Endothelial cell (in vitro differentiated cells): ENCODE measurements around the gene GCNA. TPM values are rescaled to one million over a fixed set of nuclear protein-coding genes. Genes with fewer than 3 reads are reported as not detected.
"Not testable (repeated sequence)": the region's sequence is repeated elsewhere in the genome, so short reads cannot be mapped to it uniquely, and the experiment has no call there.

Experiments
- DNase-seq: peaks from one replicate; pipeline ENCODE4 v3.0.0; 2021; ENCODE audit warnings: low spot score
- H3K27ac Mint-ChIP-seq: one replicate; pipeline ENCODE4 v1.8.0; 2021; ENCODE audit warnings: mixed read lengths, inconsistent platforms; ENCODE audit not compliant: unreplicated experiment
- H3K27me3 Mint-ChIP-seq: one replicate; pipeline ENCODE4 v1.8.0; 2021; ENCODE audit warnings: mild to moderate bottlenecking, moderate library complexity, mixed read lengths, inconsistent platforms; ENCODE audit not compliant: unreplicated experiment
- H3K36me3 Mint-ChIP-seq: one replicate; pipeline ENCODE4 v1.8.0; 2021; ENCODE audit warnings: mild to moderate bottlenecking, low read depth, mixed read lengths, inconsistent platforms; ENCODE audit not compliant: unreplicated experiment
- H3K4me1 Mint-ChIP-seq: one replicate; pipeline ENCODE4 v1.8.0; 2021; ENCODE audit warnings: mild to moderate bottlenecking, mixed read lengths, inconsistent platforms; ENCODE audit not compliant: unreplicated experiment
- H3K4me3 Mint-ChIP-seq: one replicate; pipeline ENCODE4 v1.8.0; 2021; ENCODE audit warnings: mild to moderate bottlenecking, mixed read lengths, inconsistent platforms; ENCODE audit not compliant: unreplicated experiment
- H3K9me3 Mint-ChIP-seq: one replicate; pipeline ENCODE4 v1.8.0; 2021; ENCODE audit warnings: mixed read lengths, inconsistent platforms; ENCODE audit not compliant: unreplicated experiment
- CTCF ChIP-seq: fragments of 200-600 bp; sonication (generic); IDR thresholded peaks from one replicate; pipeline ENCODE4 v1.5.0; 2021; ENCODE audit warnings: antibody characterized with exemption; ENCODE audit not compliant: unreplicated experiment
- total RNA-seq: library from RNA; stranded (reverse); fragmentation: NEBNext Ultra II Directional; extraction: Animal tissue kit (Norgen Biotek cat#: 25700); gene quantifications from one replicate; pipeline ENCODE4 v1.2.1, GENCODE V29; 2021; ENCODE audit not compliant: unreplicated experiment

Gene GCNA
- total RNA-seq, 1 donor from 2014 or later, result 3.0 TPM

GRCh38 chrX:71607488-71607887 lies 29.3 kb downstream of the GCNA start:
- Mint-ChIP-seq H3K4me3 (no peak overlapping the region), H3K9me3 (no peaks in the 10 kb centered on the region), H3K27ac (peak overlapping the region; percentile 70), H3K36me3 (peaks cover 62% of the 10 kb centered on the region), H3K27me3 (no peaks in the 10 kb centered on the region), H3K4me1 (peaks cover 34% of the 10 kb centered on the region)
- TF ChIP-seq CTCF, result no peak
- no peak for DNase-seq

GRCh38 chrX:71609095-71609750 lies 31.0 kb downstream of the GCNA start:
- Mint-ChIP-seq H3K27me3 (no peaks in the 10 kb centered on the region), H3K4me1 (peaks cover 38% of the 10 kb centered on the region), H3K27ac (peak overlapping the region; percentile 7), H3K4me3 (peak overlapping the region; percentile 77), H3K9me3 (no peaks in the 10 kb centered on the region), H3K36me3 (peaks cover 57% of the 10 kb centered on the region)
- DNase-seq, result no peak
- TF ChIP-seq CTCF, result no peak

GRCh38 chrX:71611736-71612135 lies 33.5 kb downstream of the GCNA start:
- H3K4me3 Mint-ChIP-seq, result peak overlapping the region; percentile 71
- not testable (repeated sequence) for H3K27ac Mint-ChIP-seq, H3K9me3 Mint-ChIP-seq, DNase-seq, H3K27me3 Mint-ChIP-seq
- H3K4me1 Mint-ChIP-seq, result peaks cover 25% of the 10 kb centered on the region
- H3K36me3 Mint-ChIP-seq, result peaks cover 53% of the 10 kb centered on the region

- Mint-ChIP-seq H3K4me1 (peaks cover 25% of the 10 kb centered on the region), H3K27ac (no peak overlapping the region), H3K36me3 (peaks cover 52% of the 10 kb centered on the region), H3K27me3 (no peaks in the 10 kb centered on the region), H3K9me3 (no peaks in the 10 kb centered on the region), H3K4me3 (no peak overlapping the region)
- TF ChIP-seq CTCF, result no peak
- no peak for DNase-seq
Measured at GRCh38 chrX:71612256-71612655, 34.0 kb downstream of the GCNA start.

GRCh38 chrX:71615056-71615455 lies 36.8 kb downstream of the GCNA start:
- DNase-seq, result no peak
- no peaks in the 10 kb centered on the region for H3K9me3 Mint-ChIP-seq
- H3K36me3 Mint-ChIP-seq, result peaks cover 40% of the 10 kb centered on the region
- TF ChIP-seq CTCF, result no peak
- no peak overlapping the region for H3K27ac Mint-ChIP-seq
- peaks cover 2% of the 10 kb centered on the region for H3K27me3 Mint-ChIP-seq
- H3K4me3 Mint-ChIP-seq, result no peak overlapping the region
- peaks cover 17% of the 10 kb centered on the region for H3K4me1 Mint-ChIP-seq
